HEK293 (cell line): ENCODE data around the gene DDX41.
A peak's percentile ranks its signal among the peaks of the same experiment; 100 is the strongest.
"Not testable (repeated sequence)": the region's sequence is repeated elsewhere in the genome, so short reads cannot be mapped to it uniquely, and the experiment has no call there.

ENCODE experiments used
- CTCF ChIA-PET: fragments of 350-600 bp; formaldehyde crosslinking; extraction: SDS; loops from one replicate; lab custom pipeline; 2021; ENCODE audit warnings: antibody characterized with exemption; lab: Yijun Ruan, JAX
- POLR2A ChIA-PET: fragments of 300-600 bp; formaldehyde crosslinking; extraction: SDS; loops from one replicate; lab custom pipeline; 2020; ENCODE audit warnings: antibody characterized with exemption, inconsistent platforms; lab: Yijun Ruan, JAX
- H3K27ac ChIP-seq: fragments of 200-500 bp; sonication (Bioruptor generic); 2 replicates; pipeline ENCODE4 v1.5.1; 2014; ENCODE audit warnings: low read depth, low read length, control low read depth, inconsistent platforms; ENCODE audit errors: extremely low read depth
- H3K36me3 ChIP-seq, 2 experiments: fragments of 200-500 bp in 1 of 2; sonication (Bioruptor generic) in 1 of 2; 1 replicate in 1 of 2; 2 replicates in 1 of 2; pipeline ENCODE4 v1.5.1; 2014 to 2017; ENCODE audit warnings: inconsistent platforms in 2 of 2, low read length in 2 of 2; ENCODE audit not compliant: control insufficient read depth in 2 of 2, insufficient read depth in 1 of 2
- H3K4me1 ChIP-seq: fragments of 200-500 bp; sonication (Bioruptor generic); 2 replicates; pipeline ENCODE4 v1.5.1; 2014; ENCODE audit warnings: mild to moderate bottlenecking, low read length, inconsistent platforms; ENCODE audit not compliant: control insufficient read depth, insufficient read depth
- H3K4me3 ChIP-seq: 2 replicates; pipeline ENCODE4 v1.5.1; 2011; ENCODE audit warnings: low read depth, mild to moderate bottlenecking, control low read depth, low read length, moderate library complexity
- H3K9me3 ChIP-seq: fragments of 200-500 bp; sonication (Bioruptor generic); 2 replicates; pipeline ENCODE4 v1.5.1; 2014; ENCODE audit warnings: low read depth, low read length, inconsistent platforms; ENCODE audit not compliant: control insufficient read depth, insufficient read depth
- HOXD13 ChIP-seq: sonication (generic); formaldehyde crosslinking; IDR thresholded peaks from 2 replicates; pipeline ENCODE4 v1.8.0; 2022; ENCODE audit warnings: missing genetic modification reagents, borderline replicate concordance
- RBAK ChIP-seq: fragments of 450-650 bp; formaldehyde crosslinking; IDR thresholded peaks from 2 replicates; pipeline ENCODE4 v1.5.1; 2016; ENCODE audit warnings: missing biosample characterization, missing genetic modification characterization
- ZBTB7A ChIP-seq: fragments of 450-650 bp; formaldehyde crosslinking; IDR thresholded peaks from 2 replicates; pipeline ENCODE4 v1.5.1; 2016; ENCODE audit warnings: low read depth, missing biosample characterization, missing genetic modification characterization
- ZNF114 ChIP-seq: fragments of 450-650 bp; formaldehyde crosslinking; IDR thresholded peaks from 2 replicates; pipeline ENCODE4 v1.5.0; 2017; ENCODE audit warnings: missing biosample characterization, missing genetic modification characterization
- ZNF121 ChIP-seq: fragments of 450-650 bp; formaldehyde crosslinking; IDR thresholded peaks from 2 replicates; pipeline ENCODE4 v1.5.1; 2016; ENCODE audit warnings: missing biosample characterization, missing genetic modification characterization
- ZNF311 ChIP-seq: fragments of 450-650 bp; formaldehyde crosslinking; IDR thresholded peaks from 2 replicates; pipeline ENCODE4 v1.5.1; 2017; ENCODE audit warnings: missing biosample characterization, missing genetic modification characterization, borderline replicate concordance
- ZNF37A ChIP-seq: fragments of 450-650 bp; IDR thresholded peaks from 2 replicates; pipeline ENCODE4 v1.5.1; 2018; ENCODE audit warnings: missing biosample characterization, missing genetic modification characterization
- ZNF529 ChIP-seq: fragments of 450-650 bp; formaldehyde crosslinking; IDR thresholded peaks from 2 replicates; pipeline ENCODE4 v1.5.1; 2017; ENCODE audit warnings: missing genetic modification characterization, missing biosample characterization; ENCODE audit not compliant: insufficient replicate concordance
- ZNF530 ChIP-seq: fragments of 450-650 bp; formaldehyde crosslinking; IDR thresholded peaks from 2 replicates; pipeline ENCODE4 v1.5.1; 2016; ENCODE audit warnings: low read depth, missing biosample characterization, missing genetic modification characterization
- ZNF654 ChIP-seq: fragments of 450-650 bp; formaldehyde crosslinking; IDR thresholded peaks from 2 replicates; pipeline ENCODE4 v1.5.1; 2016; ENCODE audit warnings: low read depth, missing biosample characterization, missing genetic modification characterization
- ZNF776 ChIP-seq: fragments of 450-650 bp; formaldehyde crosslinking; IDR thresholded peaks from 2 replicates; pipeline ENCODE4 v1.5.0; 2017; ENCODE audit warnings: missing biosample characterization, missing genetic modification characterization, borderline replicate concordance
- ZNF792 ChIP-seq: fragments of 450-650 bp; formaldehyde crosslinking; IDR thresholded peaks from 2 replicates; pipeline ENCODE4 v1.5.1; 2016; ENCODE audit warnings: missing biosample characterization, missing genetic modification characterization
- ZSCAN16 ChIP-seq: fragments of 450-650 bp; formaldehyde crosslinking; IDR thresholded peaks from 2 replicates; pipeline ENCODE4 v1.5.1; 2016; ENCODE audit warnings: missing biosample characterization, missing genetic modification characterization
- TF ChIP-seq, protein P1 (sequence below): fragments of 450-650 bp; formaldehyde crosslinking; IDR thresholded peaks from 2 replicates; pipeline ENCODE4 v1.5.1; 2016; ENCODE audit warnings: missing biosample characterization, missing genetic modification characterization
- TF ChIP-seq, protein P2 (sequence below): fragments of 450-650 bp; formaldehyde crosslinking; IDR thresholded peaks from 2 replicates; pipeline ENCODE4 v1.5.1; 2016; ENCODE audit warnings: missing biosample characterization, missing genetic modification characterization
- TF ChIP-seq, protein P3 (sequence below): fragments of 450-650 bp; formaldehyde crosslinking; IDR thresholded peaks from 2 replicates; pipeline ENCODE4 v1.5.1; 2016; ENCODE audit warnings: missing biosample characterization, missing genetic modification characterization
- TF ChIP-seq, protein P4 (sequence below): fragments of 450-650 bp; formaldehyde crosslinking; IDR thresholded peaks from 2 replicates; pipeline ENCODE4 v1.5.1; 2016; ENCODE audit warnings: missing biosample characterization, missing genetic modification characterization

The DDX41 gene

DNA sequence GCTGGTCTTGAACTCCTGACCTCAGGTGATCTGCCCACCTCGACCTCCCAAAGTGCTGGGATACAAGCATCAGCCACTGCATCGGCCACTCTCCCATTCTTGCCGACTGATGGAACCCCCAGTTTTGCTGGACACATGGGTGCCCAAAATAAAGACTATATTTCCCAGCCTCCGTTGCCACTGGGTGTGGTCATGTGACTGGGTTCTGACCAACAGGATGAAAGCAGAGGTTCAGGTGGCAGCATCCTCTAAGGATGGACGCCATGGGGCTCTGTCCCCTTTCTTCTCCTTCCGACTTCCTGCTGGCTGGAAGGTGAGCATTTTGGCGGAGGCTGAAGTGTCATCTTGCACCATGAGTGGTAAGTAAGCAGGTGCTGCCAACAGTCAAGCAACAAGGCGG lies 29.6 kb downstream of the DDX41 start (continued):
- TF ChIP-seq, protein P1, sequence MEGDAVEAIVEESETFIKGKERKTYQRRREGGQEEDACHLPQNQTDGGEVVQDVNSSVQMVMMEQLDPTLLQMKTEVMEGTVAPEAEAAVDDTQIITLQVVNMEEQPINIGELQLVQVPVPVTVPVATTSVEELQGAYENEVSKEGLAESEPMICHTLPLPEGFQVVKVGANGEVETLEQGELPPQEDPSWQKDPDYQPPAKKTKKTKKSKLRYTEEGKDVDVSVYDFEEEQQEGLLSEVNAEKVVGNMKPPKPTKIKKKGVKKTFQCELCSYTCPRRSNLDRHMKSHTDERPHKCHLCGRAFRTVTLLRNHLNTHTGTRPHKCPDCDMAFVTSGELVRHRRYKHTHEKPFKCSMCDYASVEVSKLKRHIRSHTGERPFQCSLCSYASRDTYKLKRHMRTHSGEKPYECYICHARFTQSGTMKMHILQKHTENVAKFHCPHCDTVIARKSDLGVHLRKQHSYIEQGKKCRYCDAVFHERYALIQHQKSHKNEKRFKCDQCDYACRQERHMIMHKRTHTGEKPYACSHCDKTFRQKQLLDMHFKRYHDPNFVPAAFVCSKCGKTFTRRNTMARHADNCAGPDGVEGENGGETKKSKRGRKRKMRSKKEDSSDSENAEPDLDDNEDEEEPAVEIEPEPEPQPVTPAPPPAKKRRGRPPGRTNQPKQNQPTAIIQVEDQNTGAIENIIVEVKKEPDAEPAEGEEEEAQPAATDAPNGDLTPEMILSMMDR (tag by site-specific recombination), result no peak
- TF ChIP-seq ZNF776 (tag by site-specific recombination) (no peak), RBAK (tag by site-specific recombination) (no peak), ZNF792 (tag by site-specific recombination) (no peak), ZNF529 (no peak), ZNF530 (tag by site-specific recombination) (no peak), ZNF311 (no peak)
- TF ChIP-seq, protein P2, sequence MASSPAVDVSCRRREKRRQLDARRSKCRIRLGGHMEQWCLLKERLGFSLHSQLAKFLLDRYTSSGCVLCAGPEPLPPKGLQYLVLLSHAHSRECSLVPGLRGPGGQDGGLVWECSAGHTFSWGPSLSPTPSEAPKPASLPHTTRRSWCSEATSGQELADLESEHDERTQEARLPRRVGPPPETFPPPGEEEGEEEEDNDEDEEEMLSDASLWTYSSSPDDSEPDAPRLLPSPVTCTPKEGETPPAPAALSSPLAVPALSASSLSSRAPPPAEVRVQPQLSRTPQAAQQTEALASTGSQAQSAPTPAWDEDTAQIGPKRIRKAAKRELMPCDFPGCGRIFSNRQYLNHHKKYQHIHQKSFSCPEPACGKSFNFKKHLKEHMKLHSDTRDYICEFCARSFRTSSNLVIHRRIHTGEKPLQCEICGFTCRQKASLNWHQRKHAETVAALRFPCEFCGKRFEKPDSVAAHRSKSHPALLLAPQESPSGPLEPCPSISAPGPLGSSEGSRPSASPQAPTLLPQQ (tag by site-specific recombination), result no peak
- TF ChIP-seq, protein P3, sequence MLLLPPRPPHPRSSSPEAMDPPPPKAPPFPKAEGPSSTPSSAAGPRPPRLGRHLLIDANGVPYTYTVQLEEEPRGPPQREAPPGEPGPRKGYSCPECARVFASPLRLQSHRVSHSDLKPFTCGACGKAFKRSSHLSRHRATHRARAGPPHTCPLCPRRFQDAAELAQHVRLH, result no peak
- TF ChIP-seq, protein P4, sequence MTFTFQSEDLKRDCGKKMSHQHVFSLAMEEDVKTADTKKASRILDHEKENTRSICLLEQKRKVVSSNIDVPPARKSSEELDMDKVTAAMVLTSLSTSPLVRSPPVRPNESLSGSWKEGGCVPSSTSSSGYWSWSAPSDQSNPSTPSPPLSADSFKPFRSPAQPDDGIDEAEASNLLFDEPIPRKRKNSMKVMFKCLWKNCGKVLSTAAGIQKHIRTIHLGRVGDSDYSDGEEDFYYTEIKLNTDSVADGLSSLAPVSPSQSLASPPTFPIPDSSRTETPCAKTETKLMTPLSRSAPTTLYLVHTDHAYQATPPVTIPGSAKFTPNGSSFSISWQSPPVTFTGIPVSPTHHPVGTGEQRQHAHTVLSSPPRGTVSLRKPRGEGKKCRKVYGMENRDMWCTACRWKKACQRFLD, result no peak
- TF ChIP-seq, all 188 proteins: peak for 0

DNA sequence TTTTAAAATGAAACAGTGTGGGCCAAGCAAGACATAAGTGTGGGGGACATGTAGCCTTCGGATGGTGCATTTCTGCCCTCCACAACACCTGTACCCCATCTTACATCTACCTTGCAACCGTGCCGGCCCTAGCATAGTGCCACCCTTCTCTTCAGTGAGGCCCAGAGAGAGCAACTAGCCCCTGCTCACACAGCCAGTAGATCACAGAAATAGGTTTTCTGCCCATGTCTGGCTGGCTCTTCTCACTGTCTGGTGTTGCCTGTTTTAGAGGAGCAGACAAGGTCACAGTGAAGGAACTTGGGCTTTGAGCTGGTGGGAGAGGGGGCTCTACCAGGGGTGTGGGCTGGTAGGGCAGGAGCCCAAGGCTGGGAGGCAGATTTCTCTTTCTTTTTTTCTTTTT lies 30.5 kb downstream of the DDX41 start:
- H3K9me3 ChIP-seq, result no peaks in the 10 kb centered on the region
- TF ChIP-seq ZNF654 (tag by site-specific recombination), result no peak
- TF ChIP-seq ZNF37A (tag by site-specific recombination), result no peak
- no peak for TF ChIP-seq ZBTB7A
- TF ChIP-seq ZNF114 (tag by site-specific recombination), result no peak
- no peak for TF ChIP-seq ZSCAN16
- no peak for TF ChIP-seq HOXD13
- TF ChIP-seq, all 188 proteins: peak for 0
- peaks cover 16 to 76% of the 10 kb centered on the region in 2 experiments; a peak in 2 of 3 replicates for H3K36me3 ChIP-seq
- POLR2A ChIA-PET, result interaction anchor here (1.1 to 2.3 kb wide), 5 partner anchors 9 to 14 kb away, joined by 4 to 10 read pairs (median 5); partner anchors contain the start of gene PDLIM7
- H3K4me1 ChIP-seq, result no peaks in the 10 kb centered on the region
- H3K27ac ChIP-seq, result no peak overlapping the region
- CTCF ChIA-PET, result interaction anchor here (1.1 to 1.3 kb wide), 4 partner anchors 7 to 15 kb away, joined by 3 to 5 read pairs (median 4); no protein-coding TSS in a partner anchor
- no peak overlapping the region for H3K4me3 ChIP-seq

DNA sequence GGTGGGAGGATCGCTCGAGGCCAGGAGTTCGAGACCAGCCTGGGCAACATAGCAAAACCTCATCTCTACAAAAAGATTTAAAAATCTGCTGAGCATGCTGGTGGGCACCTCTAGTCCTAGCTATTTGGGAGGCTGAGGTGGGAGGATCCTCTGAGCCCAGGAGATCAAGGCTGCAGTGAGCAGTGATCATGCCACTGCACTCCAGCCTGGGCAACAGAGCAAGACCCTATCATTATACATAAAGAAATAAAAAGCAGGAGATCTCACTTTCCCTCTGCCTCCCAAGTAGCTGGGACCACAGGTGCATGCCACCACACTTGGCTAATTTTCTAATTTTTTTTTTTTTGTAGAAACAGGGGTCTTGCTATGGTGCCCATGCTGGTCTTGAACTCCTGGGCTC lies 31.0 kb downstream of the DDX41 start:
- POLR2A ChIA-PET, result interaction anchor here (1.1 to 2.3 kb wide), 4 partner anchors 10 to 14 kb away, joined by 4 to 10 read pairs (median 6); no protein-coding TSS in a partner anchor
- peaks cover 16 to 71% of the 10 kb centered on the region in 2 experiments; a peak in 2 of 3 replicates for H3K36me3 ChIP-seq
- CTCF ChIA-PET, result interaction anchor here (1.1 kb wide), 2 partner anchors 8 to 16 kb away, joined by 3 to 5 read pairs; no protein-coding TSS in a partner anchor
- not testable (repeated sequence) for H3K9me3 ChIP-seq
- peak; percentile 68; the same call in 1 of the 2 replicates for TF ChIP-seq ZNF121 (tag by site-specific recombination)
- TF ChIP-seq, all 188 proteins: peak for 1; not testable (repeated sequence) for 187
- H3K4me3 ChIP-seq, H3K27ac ChIP-seq, H3K4me1 ChIP-seq: not testable (repeated sequence)
